ENCODE measurements around the gene NUP62CL.
"Not testable (repeated sequence)": the region's sequence is repeated elsewhere in the genome, so short reads cannot be mapped to it uniquely, and the experiment has no call there.

NUP62CL gene, protein sequence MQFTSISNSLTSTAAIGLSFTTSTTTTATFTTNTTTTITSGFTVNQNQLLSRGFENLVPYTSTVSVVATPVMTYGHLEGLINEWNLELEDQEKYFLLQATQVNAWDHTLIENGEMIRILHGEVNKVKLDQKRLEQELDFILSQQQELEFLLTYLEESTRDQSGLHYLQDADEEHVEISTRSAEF

DNA sequence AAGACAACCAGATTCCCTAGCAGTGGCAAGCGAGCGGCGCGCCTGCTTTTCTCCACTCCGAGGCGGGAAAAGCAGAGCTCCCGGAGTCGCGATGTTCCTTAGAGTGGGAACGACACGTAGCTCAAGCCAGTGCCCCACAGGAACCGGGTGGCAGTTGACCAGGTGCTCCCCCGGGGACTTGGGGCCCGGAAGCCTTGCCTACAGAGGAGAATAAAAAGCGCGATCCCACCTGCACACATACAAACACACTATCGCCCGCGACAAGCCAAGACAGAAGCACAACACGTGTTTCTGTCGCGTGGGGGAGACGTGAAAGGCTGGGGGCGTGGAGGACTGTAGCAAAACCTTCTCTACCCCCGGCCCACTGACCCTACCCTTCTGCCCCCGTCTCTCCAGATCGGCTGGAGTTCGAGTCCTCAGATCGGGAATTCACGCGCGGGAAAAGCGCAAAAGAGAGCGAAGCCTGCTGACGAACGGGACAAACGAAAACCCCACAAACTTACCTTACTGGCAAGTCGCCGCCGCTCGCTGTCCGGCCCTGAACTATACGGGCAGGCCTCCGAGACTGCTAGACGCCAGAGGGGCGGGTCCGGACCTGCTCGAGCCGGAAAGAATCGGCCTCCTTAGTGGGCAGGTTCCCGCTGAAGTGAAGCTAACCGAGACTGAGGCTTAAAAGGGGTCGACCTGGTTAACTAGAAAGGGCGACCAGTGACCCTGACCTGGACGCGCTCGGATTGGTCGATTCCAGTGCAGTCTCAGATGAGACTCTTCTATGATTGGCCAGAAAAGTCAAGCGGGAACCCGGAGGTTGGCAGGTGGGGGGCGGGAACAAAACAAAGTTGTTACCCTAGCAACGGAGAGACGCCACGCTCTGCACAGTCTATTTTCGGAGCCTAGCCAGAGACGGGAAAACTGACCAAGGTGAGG is at the start of gene NUP62CL, which contains the start of gene DNAAF6:
Gene NUP62CL (minus strand): TSS at position 664 of the 927 bp plus-strand sequence. CDS start 31,287 bp downstream, outside the sequence.
Gene DNAAF6 (plus strand): TSS at position 842 of the 927 bp plus-strand sequence. CDS start 6,265 bp downstream, outside the sequence.
- peak; percentile 43 for DNase-seq

DNA sequence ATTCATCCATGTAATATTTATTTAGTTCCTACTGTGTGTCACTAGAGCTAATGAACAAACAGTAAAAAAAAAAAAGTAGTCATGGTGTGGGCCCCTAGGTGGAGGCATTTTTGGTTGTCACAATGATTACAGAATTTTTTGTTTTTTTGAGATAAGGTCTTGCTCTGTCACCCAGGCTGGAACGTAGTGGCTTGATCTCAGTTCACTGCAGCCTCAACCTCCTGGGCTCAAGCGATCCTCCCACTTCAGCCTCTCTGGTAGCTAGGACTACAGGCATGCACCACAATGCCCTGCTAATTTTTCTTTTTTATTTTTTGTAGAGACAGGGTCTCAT is 22.2 kb upstream of the NUP62CL start:
- no peak for DNase-seq

DNA sequence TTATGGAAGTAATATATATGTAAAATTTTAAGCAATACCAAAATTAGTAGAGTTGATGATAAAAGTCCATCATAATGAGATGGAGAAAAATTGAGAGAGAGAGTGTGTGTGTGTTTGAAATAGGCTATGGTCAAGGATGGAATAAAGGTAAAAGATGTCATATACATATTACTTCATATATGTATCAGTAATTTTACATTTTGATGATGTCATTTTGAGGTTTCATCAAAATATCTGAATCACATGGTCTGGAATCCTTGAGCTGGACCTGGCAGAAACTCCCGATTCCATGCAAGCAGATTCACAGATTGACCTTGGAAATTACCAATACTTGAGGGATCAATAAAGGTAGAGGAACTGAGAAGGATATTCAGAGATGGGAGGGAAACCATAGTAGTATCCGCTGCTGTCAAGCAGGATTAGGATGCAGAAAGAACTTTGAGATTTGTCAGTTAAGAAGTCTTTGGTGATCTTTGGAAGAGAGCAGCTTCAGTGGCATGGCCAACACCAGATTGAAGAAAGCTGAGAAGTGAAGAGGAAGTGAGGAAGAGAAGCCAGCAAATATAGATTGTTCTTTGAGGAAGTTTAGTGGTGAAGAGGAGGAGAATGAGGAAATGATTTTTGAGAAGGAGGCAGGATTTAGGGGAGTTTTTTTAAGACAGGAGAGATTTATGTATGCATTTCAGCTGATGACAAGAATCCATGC is 21.7 kb upstream of the NUP62CL start:
- DNase-seq, result no peak

DNA sequence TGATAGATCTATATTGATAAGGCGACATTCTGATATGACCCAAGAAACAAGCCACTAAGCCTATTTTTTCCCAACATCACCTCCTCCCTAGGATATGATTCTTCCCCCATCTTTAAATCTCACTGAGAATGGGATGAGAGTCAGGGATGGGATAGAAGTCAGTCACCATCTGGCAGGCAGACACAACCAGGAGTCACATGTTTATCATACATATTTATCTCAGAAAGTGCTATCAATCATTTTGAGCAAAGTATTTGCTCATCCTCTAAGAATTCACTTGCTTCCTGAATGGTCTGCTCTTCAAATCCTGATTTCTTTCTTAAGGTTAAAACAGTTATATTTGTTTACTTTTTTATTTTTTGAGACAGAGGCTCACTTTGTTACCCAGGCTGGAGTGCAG is 20.5 kb upstream of the NUP62CL start:
- DNase-seq, result no peak

DNA sequence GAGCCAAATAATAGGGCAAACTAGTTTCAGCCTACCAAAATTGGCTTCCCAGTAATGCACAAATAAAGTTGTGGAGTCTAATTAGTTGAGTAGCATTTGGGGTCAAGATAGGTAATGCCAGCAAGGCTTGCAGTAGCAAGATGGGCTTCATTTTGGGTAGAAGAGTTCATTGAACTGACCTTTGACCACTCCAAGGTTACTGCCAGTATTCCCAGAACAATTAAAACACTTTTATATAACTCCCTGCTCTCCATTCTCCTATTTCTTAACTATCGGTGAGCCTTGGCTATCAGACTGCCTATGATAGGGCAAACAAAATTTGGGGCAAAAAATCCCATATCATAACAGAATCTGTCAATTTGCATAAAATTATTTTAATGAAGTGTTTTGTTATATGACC is 7.2 kb upstream of the NUP62CL start:
- DNase-seq, result no peak

DNA sequence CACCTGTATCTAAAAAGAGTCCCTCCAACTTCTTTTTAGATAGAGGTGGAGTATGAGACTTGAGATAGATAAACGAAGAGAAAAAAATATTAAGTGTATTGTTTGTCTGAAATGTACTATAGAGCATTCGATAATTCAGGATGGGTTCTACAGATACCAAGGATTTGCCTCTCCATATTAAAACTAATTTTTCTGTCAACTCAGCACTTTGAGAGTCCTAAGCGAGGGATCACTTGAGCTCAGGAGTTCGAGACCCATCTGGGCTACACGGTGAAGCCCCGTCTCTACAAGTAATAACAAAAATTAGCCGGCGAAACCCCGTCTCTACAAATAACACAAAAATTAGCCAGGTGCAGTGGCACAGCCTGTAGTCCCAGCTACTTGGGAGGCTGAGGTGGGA is 1.7 kb upstream of the NUP62CL start:
- no peak for DNase-seq

DNA sequence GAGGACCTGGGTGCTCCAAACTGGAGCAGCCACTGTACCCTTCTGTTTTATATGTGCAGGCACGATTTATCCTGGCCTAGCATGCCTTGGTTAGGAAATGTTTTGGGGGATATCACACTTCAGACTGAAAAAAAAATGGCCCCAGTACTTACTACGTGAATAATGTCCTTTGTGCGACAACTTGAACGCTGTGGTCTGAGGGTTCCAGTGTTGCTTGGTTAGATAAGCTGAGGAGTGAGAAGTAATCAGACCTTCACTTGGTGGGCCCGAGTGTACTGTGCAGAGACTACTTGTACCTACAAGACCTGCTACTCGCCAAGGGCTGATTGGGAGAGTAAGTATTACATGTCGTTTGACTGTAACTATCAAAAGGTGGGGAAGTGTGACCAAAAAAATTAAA is 856 bp upstream of the NUP62CL start:
- no peak for DNase-seq

DNA sequence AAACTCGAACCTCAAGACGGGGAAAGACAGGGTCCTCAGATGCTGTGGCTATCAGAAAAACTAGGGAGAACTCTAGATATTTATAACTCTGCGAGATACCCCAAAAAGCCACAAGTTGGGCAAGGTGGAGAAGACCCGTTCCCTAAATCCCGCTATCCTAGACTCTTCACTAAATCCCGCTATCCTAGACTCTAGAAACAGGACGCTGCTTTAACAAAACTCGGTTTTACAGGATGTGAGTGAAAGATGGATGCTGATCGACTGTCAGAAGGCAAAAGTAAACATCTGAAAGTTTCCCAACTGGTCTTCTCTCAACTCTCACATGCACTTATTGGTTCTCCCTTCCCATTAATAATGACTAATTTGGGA is 448 bp upstream of the NUP62CL start:
- DNase-seq, result no peak

DNA sequence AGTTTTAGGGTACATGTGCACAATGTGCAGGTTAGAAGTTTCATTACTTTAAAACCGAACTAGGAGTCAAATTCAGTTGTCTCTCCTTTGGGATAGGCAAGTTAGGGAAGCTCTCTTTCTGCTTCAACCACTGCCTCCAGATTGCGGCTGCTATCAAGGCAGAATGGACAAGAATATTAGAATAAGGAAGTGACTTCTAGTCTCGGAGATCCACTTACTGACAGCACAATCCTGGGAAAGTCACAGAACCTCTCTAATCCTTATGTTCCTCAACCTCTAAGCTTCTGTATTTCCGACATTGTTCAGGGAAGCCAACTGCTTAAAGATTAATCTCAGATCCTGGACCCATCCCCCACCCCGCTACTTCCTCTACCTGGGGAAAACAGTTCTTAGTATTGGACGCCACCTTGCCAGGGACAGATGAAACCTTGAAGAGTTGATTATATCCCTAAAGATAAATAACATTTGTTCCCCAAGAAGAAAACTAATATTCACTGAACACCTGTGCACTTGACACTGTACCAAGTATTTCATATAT is 2.1 kb downstream of the NUP62CL start:
- no peak for DNase-seq

DNA sequence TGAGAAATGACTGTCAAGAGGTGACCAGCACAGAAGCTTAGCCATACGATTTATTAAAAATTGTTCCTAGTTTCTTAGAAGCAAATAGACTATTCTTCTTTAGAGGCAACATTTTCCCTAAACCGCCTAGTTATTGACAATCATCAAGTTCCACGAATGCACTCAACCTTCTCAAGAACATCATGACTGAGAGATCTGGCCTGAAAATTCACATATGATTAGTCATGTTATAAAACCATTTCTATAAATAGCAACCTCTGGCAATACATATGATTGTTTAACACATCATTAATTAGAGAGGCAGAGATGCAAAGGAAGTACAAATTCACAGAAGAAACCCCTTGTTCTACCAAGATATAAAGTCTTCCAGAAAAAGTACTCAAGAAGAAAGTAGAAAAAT is 6.7 kb downstream of the NUP62CL start:
- DNase-seq, result no peak

DNA sequence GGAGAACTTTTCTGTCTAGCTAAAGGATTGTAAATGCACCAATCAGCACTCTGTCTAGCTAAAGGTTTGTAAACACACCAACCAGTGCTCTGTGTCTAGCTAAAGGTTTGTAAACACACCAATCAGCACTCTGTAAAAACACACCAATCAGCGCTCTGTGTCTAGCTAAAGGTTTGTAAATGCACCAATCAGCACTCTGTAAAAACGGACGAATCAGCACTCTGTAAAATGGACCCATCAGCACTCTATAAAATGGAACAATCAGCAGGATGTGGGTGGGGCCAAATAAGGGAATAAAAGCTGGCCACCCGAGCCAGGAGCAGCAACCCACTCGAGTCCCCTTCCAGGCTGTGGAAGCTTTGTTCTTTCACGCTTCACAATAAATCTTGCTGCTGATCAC is 8.2 kb downstream of the NUP62CL start:
- DNase-seq, result not testable (repeated sequence)

DNA sequence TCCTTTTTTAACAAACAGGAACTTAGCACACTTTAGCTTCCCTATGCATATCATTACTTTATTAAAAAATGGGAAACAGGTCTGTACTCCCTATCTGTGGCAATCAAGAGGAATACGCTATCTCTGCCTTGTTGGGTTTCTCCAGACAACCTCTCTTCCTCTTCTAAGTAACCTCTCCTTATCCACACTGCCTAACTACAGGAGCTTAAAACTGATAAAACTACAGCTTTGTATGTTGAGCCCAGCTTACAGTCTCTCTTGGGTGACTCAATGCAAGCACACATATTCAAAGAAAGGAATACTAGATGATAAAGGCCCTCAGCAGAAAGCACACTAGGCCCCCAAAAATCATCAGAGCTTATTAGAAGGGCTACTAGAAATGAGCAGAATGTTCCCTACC is 8.9 kb downstream of the NUP62CL start:
- DNase-seq, result no peak

DNA sequence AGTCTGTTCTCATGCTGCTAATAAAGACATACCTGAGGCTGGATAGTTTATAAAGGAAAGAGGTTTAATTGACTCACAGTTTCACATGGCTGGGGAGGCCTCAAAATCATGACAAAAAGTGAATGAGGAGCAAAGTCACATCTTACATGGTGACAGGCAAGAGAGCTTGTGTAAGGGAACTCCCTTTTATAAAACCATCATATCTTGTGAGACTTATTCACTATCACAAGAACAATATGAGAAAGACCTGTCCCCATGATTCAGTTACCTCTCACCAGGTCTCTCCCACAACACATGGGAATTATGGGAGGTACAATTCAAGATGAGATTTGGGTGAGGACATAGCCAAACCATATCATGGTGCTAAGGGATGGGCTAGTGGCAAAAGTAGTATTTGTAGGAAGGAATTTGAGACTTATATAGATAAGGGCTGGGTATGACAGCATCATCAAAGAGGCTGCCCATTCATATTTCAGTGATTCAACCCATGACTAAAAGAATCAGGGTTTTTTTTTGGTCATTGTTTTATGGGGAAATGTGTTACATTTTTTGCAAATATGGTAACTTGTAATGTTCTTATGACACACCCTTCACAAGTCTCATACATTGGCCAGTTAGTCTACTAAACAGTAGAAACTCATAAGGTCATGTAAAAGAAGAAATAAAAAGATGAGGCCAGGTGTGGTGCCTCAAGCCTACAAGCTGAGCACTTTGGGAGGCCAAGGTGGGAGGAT is 34.7 kb downstream of the NUP62CL start:
- no peak for DNase-seq

DNA sequence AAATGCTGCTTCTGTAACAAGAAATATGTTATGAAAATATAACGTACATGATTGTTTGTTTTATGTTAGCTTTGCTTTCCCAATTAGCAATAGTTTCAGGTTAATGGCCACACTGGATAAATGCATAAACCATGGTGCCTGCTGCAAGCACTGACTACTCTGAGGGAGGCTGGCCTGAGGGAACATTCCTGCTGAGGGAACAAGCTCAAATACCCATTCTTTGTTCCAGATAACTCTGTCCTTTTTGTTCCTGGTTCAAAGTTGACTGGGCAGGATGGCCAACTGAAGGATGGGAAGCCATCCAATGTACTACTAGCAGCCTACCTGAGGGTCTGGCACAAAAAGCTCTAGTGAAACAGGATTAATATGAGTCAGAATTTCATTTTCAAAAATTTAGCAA is 37.5 kb downstream of the NUP62CL start:
- DNase-seq, result no peak

DNA sequence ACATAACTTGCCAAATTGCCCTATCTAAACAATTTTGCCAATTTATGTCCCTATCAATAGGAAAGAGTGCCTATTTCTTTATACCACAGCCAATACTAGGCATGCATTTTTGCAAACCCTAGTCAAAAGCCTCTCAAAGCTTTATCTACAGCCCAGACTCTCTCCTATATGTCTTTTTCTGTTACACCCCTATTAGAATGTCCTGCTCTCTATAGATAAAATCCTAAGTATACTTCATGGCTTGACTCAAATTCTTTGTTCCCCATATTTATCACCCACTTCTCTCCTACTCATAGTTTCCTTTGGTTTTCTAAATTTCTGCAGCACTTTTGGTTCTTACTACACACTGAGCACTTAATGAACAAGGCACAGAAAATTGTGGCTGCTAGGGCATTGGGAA is 38.0 kb downstream of the NUP62CL start:
- DNase-seq, result no peak

DNA sequence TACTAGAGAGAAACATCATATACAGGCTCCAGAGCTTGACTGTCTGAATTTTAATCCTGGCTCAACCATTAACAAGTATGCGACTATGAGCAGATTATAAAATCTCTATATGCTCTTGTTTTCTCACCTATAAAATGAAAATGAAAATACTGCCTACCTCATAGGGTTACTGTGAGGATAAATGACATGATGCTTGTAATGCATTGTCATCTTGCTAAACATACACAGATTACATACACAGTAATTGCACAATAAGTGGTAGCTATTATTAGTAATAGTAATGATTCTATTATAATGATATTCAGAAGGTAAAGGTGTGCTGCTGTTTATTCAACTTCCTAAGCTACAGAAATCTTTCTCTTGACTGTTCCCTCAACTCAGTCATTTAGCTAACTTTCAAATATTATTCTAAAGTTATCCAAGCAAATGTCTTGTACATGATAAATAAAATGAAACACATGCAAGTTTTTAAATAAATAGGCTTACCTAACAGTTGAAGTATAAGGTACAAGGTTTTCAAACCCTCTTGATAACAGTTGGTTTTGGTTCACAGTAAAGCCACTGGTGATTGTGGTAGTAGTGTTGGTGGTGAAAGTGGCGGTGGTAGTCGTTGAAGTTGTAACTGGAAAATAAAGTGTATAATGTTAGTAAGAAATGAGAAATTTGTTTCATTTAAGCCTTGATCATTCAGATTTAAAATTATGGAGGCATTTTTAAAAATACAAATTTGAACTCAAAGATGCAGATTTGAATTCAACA is 38.9 kb downstream of the NUP62CL start:
- no peak for DNase-seq

DNA sequence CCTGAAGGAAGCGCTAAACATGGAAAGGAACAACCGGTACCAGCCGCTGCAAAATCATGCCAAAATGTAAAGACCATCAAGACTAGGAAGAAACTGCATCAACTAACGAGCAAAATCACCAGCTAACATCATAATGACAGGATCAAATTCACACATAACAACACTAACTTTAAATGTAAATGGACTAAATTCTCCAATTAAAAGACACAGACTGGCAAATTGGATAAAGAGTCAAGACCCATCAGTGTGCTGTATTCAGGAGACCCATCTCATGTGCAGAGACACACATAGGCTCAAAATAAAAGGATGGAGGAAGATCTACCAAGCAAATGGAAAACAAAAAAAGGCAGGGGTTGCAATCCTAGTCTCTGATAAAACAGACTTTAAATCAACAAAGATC is 48.6 kb downstream of the NUP62CL start:
- not testable (repeated sequence) for DNase-seq

DNA sequence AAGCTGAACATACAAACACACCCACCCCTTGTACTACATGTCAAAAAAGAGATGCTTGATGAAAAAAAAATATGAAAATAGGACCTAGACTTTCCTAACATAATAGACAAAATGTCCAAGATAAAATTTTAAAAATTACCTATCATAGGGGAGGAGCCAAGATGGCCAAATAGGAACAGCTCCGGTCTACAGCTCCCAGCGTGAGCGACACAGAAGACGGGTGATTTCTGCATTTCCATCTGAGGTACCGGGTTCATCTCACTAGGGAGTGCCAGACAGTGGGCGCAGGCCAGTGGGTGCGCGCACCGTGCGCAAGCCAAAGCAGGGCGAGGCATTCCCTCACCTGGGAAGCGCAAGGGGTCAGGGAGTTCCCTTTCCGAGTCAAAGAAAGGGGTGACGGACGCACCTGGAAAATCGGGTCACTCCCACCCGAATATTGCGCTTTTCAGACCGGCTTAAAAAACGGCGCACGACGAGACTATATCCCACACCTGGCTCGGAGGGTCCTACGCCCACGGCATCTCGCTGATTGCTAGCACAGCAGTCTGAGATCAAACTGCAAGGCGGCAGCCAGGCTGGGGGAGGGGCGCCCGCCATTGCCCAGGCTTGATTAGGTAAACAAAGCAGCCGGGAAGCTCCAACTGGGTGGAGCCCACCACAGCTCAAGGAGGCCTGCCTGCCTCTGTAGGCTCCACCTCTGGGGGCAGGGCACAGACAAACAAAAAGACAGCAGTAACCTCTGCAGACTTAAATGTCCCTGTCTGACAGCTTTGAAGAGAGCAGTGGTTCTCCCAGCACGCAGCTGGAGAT is 50.4 kb downstream of the NUP62CL start:
- DNase-seq, result not testable (repeated sequence)

DNA sequence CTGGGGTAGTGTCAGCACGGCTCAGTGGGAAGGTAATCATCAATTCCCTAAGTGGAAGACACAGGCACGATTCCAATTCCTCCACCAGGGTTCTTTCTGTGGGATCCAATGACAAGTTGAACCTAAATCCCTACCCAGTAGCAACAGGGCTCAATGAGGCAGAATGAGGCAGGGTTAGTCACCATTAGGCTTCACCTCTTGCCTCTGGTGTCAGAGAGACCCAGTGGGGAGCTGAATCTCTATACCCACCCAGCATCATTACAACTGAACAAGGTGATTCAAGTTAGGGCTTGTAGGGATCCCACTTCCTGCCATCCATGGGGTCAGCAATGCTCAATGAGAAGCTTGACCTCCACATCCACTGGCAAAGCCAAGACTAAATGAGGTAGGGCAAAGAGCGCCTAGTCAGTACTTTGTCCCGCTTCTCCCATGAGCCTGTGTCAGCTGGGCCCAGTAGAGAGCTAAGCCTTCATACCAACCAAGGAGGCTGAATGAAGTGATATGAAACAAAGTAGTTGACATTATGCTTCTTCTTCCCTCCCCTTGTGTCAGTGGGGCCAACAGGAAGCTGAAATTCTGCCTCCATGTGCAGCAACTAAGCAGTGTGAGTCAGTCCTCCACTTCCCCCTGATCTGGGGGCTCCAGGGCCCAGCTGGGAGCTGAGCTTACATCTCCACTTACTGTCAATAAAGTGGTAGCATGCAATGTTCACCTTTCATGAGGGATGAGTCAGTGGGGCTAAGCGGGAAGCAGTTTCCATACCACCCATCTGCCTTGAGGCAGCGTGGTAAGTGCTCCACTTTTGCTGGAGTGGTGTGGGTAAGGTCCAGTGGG is 51.2 kb downstream of the NUP62CL start:
- no peak for DNase-seq

DNA sequence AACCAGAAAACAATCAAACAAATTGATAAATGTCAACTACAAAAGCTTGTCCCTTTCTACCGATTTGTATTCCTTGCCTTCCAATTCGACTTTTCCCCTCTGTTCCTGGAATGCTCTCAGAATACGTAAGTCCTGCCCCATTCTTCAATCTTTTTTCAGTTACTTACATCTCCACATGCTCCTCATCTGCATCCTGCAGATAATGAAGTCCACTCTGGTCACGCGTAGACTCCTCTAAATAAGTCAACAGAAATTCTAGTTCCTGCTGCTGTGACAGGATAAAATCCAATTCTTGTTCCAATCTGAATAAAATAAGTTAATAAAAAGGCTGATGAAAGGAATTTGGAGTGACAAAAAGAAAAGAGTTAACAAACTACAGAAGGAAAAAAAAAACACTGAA is 53.2 kb downstream of the NUP62CL start:
- DNase-seq, result no peak
